Measurements from ENCODE around the gene BIRC2.
"Not testable (repeated sequence)": the region's sequence is repeated elsewhere in the genome, so short reads cannot be mapped to it uniquely, and the experiment has no call there.

The BIRC2 gene

GRCh38 chr11:102346748-102347461 is at the start of gene BIRC2:
TSS of gene BIRC2 (plus strand) at chr11:102347214. CDS start at chr11:102349855, 2,641 bp downstream.
- DNase-seq (ENCODE audit: low read depth in 2 of 2): peak; percentile 82 to 86

- not testable (repeated sequence) for DNase-seq (ENCODE audit: low read depth in 2 of 2)
These were observed 46.2 kb upstream of the BIRC2 start for GRCh38 chr11:102300837-102301236.

DNA sequence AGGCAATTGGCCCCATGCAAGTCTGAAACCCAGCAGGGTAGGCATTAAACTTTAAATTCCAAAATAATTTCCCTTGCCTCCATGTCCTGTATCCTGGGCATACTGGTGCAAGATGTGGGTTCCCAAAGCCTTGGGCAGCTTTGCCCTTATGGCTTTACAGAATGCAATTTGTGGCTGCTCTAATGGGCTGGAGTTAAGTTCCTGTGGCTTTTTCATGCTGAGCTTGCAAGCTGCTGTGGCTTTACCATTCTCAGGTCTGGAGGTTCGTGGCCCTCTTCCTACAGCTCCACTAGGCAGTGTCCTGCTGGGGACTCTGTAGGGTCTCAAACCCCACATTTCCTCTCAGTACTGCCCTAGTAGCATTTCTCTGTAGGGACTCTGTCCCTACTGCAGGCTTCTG is 44.8 kb upstream of the BIRC2 start:
- no peak for DNase-seq (ENCODE audit: low read depth in 2 of 2)

- DNase-seq (ENCODE audit: low read depth in 2 of 2): no peak
These were observed 42.3 kb upstream of the BIRC2 start for GRCh38 chr11:102304686-102305085.

DNA sequence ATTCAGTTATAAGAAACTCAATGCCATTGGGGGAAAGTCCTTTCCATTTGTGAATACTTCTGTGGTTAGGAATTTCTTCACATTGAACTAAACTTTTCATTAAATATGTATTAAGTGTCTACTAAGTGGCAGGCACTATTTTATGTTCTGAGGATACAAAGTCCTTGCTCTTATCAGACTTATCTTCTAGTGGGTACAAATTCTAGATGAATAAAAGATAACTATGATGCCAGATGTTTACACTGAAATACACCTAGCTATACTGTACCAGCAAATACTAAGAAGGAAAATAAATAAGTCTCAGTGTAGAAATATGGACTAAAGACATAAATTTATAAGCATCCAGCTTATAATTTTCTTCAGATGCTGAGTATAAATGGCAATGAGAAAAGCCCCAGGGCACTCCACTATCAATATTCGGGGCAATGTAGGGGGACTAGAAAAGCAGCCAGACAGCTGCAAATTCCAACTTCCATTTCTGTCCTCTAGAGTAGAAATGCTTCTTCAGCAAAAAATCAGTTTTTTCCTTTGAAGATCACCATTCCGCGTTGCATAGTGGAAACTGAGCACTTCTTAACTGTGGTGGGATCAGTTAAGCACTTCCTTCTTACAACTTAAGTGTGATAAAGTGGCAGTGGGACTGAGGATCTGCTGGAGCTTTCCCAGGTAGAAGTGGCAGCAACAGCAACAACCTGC is 41.5 kb upstream of the BIRC2 start:
- no peak for DNase-seq (ENCODE audit: low read depth in 2 of 2)

DNA sequence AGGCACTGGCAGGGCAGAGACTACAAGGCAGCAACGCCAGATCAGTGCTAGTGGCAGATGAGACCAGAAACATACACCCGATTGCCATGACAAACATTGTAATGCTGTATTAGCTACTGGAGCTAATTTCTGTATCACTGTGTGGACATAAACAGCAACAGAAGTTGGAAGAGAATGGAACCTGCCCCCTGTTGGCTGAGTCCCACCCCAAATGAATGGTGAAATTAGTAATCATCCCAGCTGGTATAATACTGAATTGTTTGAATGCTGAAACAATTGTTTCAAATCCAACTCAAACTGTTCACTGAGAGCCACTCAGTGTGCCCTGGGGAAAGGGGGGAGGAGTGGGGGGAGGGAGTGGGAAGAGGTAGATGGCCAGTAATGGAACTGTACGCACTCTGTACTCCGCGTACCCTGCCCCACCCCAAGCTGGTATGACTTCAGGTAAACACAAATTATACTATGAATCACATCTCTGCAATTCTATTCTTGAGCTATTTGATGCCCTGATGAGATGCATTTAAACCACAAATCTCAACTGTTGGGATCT is 40.9 kb upstream of the BIRC2 start:
- no peak for DNase-seq (ENCODE audit: low read depth in 2 of 2)

- no peak for DNase-seq (ENCODE audit: low read depth in 2 of 2)
These were observed 39.9 kb upstream of the BIRC2 start for GRCh38 chr11:102306817-102307726.

GRCh38 chr11:102307727-102308038 is 39.3 kb upstream of the BIRC2 start:
- no peak for DNase-seq (ENCODE audit: low read depth in 2 of 2)

- DNase-seq (ENCODE audit: low read depth in 2 of 2): peak; percentile 49 to 50
These were observed 37.1 kb upstream of the BIRC2 start for GRCh38 chr11:102309621-102310541.

GRCh38 chr11:102312667-102313066 is 34.3 kb upstream of the BIRC2 start:
- no peak for DNase-seq (ENCODE audit: low read depth in 2 of 2)

DNA sequence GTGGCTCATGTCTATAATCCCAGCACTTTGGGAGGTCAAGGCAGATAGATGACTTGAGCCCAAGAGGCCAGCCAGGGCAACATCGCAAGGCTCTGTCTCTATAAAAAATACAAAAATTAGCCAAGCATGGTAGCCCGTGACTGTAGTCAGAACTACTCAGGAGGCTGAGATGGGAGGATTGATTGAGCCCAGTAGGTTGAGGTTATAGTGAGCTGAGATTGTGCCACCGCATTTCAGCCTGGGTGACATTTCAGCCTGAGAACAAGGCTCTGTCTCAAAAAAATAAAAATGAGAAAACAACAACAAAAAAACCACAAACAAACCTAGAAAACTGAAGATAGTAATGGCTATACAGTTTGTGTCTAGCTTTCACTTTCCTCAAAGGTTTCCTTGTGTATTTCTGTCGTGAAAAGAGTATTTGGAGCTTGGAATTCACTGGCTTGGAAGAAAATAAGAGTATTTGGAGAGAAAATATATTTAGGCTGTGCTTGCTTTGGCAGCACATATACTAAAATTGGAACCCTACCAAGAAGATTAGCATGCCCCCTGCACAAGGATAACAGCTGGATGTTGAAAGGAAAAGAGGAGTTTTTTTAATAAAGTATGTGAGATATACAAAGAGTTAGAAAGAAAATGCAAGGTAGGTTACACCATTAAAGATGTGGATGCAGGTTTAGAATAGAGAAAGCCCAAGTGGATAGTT is 33.6 kb upstream of the BIRC2 start:
- DNase-seq (ENCODE audit: low read depth in 2 of 2): no peak

DNA sequence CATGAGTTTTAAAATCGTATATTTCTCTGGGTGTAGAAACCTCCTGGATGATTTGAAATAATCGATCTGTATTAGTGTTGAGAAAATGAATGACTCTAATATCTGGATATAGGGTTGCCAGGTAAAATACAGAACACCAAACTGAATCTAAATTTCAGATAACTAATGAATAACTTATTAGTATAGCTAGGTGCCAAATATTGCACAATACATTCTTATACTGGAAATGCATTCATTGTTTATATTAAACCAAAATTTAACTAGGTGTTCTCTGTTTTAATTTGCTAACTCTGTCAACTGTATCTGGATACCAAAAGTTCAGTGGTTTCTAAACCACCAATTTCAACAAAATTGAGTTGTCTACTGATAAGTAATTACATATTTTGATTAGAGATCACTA is 32.2 kb upstream of the BIRC2 start:
- no peak for DNase-seq (ENCODE audit: low read depth in 2 of 2)

DNA sequence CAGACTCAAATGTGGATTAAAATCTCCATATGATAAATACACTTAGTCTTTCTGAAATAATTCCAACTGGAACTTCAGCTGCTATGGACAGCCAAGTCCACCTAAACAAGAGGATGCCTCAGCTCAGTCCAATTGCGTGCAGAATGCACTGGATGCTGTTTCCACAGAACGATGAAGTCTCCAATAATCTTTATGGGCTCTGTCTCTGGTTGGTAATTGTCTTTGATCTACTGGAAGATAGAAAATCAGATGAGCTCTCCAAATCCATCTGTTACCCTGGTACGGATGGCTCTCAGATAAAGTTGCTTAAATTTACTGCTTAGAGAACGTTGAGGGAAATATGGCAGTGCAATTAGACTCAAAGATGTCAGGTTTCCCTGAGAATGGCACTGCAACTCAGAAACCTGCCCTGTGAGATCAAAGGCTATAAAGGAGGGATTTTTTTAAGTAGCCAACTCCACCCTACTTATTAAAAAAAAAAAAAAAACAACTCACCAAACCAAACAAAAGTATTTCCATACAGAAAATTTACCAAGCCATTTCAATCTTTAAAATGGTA is 30.6 kb upstream of the BIRC2 start:
- DNase-seq (ENCODE audit: low read depth in 2 of 2): no peak

- DNase-seq (ENCODE audit: low read depth in 2 of 2): peak; percentile 32 to 40
These were observed 29.8 kb upstream of the BIRC2 start, which contains the start of gene BIRC3 for GRCh38 chr11:102317099-102317767. TSS of gene BIRC3 (plus strand) at chr11:102317484. CDS start at chr11:102324510, 7,026 bp downstream.

DNA sequence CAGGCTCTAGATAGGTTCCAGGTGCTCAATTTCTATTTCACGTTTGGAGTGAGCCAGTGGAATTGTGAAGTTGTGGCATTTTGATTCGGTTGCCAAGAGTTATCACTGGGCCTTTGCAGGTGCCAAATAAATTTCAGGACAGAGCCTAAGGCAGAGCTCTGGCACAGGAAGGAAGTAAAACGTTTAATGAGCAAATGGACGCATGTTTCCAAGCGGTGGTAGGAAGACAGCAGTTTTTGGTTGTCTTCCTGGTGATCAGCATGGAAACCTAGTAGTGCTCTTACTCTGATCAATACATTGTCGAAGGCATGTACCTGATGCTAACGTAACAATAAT is 29.3 kb upstream of the BIRC2 start:
- no peak for DNase-seq (ENCODE audit: low read depth in 2 of 2)

DNA sequence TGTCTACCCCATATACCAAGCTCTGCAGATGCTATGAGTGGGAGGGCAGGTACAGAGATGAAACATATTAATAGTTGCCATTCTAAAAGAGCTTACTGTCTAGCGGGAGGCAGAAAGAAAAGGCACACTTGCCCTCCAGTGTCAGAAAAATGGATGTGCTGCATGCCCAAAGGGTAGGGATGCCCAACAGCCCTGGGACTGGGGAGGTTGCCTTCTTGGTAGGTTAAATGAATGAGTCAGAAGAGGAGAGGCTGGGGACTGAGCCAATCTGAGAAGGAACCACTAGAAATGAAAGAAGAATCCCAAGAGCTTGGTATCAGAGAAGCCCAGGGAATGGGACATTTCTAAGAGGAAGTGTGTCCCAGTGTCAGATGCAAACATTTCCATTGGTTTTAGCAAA is 28.5 kb upstream of the BIRC2 start:
- DNase-seq (ENCODE audit: low read depth in 2 of 2): no peak

GRCh38 chr11:102319544-102319943 is 27.5 kb upstream of the BIRC2 start:
- no peak for DNase-seq (ENCODE audit: low read depth in 2 of 2)

DNA sequence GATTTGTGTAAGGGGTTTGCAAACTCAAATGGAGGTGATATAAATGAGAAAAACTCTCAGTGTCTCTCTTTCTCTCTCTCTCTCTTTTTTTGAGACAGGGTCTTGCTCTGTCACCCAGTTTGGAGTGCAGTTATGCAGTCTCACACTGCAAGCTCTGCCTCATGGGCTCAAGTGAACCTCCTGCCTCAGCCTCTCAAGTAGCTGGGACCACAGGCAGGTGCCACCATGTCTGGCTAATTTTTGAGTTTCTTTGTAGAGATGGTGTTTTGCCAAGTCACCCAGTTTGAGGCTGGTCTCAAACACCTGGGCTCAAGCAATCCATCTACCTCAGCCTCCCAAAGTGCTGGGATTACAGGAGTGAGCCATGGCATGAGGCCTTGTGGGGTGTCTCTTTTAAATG is 26.8 kb upstream of the BIRC2 start:
- DNase-seq (ENCODE audit: low read depth in 2 of 2): no peak

- DNase-seq (ENCODE audit: low read depth in 2 of 2): no peak
These were observed 26.3 kb upstream of the BIRC2 start for GRCh38 chr11:102320679-102321078.

- DNase-seq (ENCODE audit: low read depth in 2 of 2): no peak
These were observed 24.5 kb upstream of the BIRC2 start for GRCh38 chr11:102322560-102322959.
